GM12891 (cell line): Measurements from ENCODE around the gene CYYR1.

Experiments
- PAX5 ChIP-seq: IDR thresholded peaks from 2 replicates; pipeline ENCODE4 v1.6.1; 2011; ENCODE audit warnings: low read length, moderate library complexity, mild to moderate bottlenecking; ENCODE audit not compliant: insufficient read depth, severe bottlenecking
- POLR2A ChIP-seq: IDR thresholded peaks from 2 replicates; pipeline ENCODE4 v1.6.1; 2011; ENCODE audit warnings: low read depth, low read length, control low read depth
- POLR2AphosphoS5 ChIP-seq: IDR thresholded peaks from 2 replicates; pipeline ENCODE4 v1.6.1; 2011; ENCODE audit warnings: low read depth, low read length, control low read depth
- POU2F2 ChIP-seq: IDR thresholded peaks from 2 replicates; pipeline ENCODE4 v1.6.1; 2011; ENCODE audit warnings: low read depth, mild to moderate bottlenecking, control low read depth, low read length, moderate library complexity
- SPI1 ChIP-seq: IDR thresholded peaks from 2 replicates; pipeline ENCODE4 v1.6.1; 2011; ENCODE audit warnings: low read depth, low read length, control low read depth
- TAF1 ChIP-seq: IDR thresholded peaks from 2 replicates; pipeline ENCODE4 v1.6.1; 2011; ENCODE audit warnings: low read depth, low read length, control low read depth

DNA sequence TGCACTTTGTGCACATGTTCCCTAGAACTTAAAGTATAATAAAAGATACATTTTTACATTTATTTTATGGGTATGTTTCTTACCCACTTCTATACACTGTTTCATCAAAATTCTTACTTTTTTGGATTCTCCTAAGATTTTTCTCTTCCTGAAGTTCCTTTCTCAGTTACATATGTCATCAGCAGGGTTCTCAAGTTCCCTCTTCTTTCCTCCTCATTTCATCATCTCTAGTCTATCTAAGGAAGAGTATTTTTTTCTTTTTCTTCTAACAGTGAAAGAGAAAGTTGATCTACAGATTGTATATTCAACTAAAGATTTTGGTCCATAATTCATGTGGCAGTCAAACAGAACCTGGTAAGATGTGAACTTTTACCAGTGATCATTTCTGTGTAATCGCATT lies 41.2 kb upstream of the CYYR1 start:
- no peak for TF ChIP-seq POLR2AphosphoS5
- TF ChIP-seq POLR2A: no peak
- no peak for TF ChIP-seq TAF1
- TF ChIP-seq SPI1: no peak
- no peak for TF ChIP-seq POU2F2
- no peak for TF ChIP-seq PAX5
